GM21367 (cell line): ENCODE results near the gene SRSF10.
A peak's percentile ranks its signal among the peaks of the same experiment; 100 is the strongest.
"Not testable (repeated sequence)": the region's sequence is repeated elsewhere in the genome, so short reads cannot be mapped to it uniquely, and the experiment has no call there.

ENCODE experiments used
- ATAC-seq: cut with Tn5 transposase; IDR thresholded peaks from one replicate; pipeline ENCODE4 v1.9.1; 2021; ENCODE audit not compliant: unreplicated experiment

Gene SRSF10

DNA sequence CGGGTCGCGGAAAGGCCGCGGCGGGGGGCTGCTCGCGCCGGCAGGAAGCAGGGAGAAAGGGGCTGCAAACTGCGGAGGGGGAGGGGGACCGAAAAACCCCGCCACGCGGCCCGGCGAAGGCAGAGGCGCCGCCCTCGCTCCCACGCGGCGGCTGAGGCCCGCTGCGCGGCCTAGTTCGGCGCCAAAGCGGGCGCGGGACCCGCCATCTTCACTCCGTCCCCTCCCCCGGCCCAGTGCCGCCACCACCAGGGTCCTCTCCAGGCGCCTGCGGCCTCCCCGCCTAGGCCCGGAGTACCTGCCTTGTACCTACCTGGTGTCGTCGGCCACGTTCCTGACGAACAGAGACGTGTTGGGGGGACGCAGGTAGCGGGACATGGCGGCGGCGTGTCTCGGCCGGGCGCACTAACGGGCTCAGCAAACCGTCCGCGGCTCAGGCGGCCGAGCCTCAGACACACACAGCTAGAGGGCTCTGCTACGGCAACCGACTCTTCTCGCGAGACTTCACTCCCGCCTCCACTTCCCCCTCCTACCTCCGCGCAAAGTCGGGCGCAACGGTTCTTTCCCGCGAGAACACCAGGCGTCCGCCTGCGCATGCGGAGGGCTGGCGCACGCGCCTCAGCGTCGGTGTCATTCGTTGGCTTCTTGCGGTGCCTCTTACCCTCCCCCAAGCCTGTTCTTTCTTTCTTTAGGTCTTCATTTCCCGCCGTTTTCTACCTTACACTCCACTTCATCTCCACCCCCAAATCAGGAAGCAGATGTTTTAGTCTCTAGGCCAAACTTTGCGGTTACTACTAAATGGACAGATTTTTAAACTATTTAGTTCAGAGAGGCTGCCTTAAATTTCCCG, at the start of gene SRSF10:
TSS of gene SRSF10 (minus strand) at position 447 of the 847 bp plus-strand sequence. CDS start at position 375, 72 bp downstream.
- ATAC-seq, result peak; percentile 89

DNA sequence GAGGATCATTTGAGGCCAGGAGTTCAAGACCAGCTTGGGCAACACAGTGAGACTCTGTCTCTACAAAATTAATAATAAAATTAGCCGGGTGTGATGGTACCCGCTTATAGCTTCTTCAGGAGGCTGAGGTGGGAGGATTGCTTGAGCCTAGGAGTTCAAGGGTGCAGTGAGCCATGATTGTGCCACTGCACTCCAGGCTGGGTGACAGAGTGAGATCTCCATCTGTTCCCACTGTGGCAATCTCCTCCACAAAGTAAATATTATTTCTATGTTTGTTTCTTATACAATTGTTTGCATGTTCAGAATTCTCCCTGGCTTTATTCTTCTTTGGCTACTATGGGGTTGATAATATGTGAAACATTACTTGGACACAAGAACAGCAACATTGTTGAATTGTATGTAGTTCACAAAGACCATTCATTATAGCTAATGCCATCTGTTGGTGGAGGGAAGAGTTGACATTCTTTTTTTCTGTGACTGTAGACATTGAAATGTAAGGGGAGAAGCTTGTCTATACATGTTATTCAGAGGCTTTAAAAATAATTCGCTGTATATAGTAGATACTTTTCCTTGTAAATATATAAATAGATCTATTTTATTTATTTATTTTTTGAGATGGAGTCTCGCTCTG, 47.8 kb upstream of the SRSF10 start:
- ATAC-seq, result no peak

DNA sequence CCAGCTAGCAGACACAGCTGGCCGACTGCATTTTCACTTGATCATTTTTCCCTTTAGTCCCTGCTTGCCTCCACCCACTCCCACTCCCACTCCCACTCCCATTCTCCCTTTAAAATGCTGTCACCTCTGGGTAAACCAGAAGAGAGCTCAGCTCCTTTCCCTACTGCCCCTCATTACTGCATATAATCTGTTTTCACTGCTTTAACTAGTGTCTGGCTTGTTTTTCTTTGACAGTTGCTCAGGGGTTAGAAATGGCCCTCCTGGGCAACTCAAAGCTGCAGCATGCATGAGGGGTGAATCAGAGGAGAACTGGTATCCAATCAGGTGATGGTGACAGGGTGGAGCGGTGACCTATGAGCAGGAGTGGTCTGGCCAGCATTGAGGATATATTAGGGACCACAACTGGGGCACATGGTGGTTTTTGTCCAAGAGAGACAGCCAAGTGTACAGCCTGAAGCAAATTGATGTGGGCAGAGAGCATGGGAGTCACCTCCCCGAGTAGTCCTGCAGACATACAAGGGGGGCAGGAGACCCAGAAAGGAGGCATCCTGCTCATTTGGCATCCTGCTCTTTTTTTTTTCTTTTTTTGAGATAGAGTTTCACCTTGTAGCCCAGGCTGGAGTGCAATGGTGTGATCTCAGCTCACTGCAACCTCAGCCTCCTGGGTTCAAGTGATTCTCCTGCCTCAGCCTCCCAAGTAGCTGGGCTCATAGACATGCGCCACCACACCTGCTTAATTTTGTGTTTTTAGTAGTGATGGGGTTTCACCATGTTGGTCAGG, 42.6 kb upstream of the SRSF10 start:
- no peak for ATAC-seq

DNA sequence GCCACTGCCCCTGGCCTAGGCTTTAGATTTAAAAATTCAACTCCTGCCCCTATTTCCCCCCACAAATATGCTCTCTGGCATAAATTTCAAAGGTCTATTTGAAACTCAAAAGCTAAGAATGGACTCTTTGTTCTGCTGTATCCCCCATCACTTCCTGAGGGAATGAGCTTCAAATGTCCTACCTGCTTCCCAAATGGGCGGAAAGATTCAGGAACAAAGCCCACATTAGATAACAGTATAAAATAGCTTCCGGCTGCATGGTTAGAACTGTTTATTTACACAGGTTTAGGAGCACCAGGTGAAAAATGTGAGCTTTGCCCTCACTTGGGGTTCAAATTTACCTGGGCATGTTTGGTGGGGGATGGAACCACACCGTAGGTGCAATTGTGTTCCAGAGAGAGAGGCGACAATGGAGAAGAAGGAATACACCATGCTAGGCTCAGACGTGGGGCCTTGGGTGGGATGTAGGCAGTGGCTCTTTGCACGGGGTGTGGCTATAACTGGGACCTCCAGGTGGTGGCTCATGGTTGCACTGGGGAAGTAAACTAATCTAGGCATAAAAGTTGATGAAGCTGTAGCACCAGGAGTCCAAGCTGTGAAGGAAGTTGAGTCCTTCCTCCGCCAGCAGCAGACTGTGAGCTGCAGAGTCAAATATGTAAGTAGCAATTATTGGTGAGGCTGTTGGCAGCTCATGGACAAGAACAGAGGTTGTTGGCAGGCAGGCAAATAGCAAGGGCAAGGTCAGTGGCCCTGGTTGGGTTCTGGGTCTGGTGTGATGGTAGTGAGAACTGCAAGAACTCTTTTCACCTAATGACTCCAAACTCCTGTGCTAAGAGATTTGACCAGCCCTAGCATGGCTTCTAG, 41.5 kb upstream of the SRSF10 start:
- no peak for ATAC-seq

DNA sequence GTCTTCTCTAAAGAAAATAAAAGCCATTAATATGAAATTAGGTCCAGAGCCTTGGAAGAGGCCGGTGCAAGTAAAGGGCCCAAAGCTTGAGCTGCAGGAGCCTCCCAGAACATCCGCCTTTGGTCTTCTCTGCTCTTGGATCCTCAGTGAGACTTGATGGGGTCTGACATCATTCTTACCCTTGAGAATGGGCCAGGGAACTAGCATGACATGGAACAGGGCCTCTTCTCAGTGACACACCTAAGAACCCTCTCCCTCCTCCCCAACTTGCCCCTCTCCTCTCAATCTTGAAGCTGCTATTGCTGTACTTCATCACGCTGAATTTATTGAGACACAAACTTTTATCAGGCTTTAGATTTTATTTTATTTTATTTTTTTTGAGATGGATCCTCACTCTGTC, 40.3 kb upstream of the SRSF10 start:
- ATAC-seq, result no peak

DNA sequence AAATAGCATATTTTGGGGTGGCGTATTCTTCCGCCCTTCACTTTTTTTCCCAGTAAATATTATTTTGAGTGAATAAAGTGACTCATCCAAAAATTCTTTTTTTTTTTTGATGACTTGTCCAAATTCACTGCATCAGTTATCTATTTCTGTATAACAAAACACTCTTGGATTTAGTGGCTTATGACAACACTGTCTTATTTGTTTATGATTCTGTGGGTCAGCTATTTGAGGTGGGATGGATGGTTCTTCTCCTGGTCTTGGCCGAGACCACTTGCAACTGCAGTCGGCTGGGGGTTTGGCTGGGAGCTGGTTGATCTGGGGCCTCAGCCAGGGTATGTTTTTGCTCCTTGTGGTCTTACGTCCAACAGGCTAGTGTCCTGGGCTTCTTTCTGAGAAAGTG, 39.9 kb upstream of the SRSF10 start:
- no peak for ATAC-seq

DNA sequence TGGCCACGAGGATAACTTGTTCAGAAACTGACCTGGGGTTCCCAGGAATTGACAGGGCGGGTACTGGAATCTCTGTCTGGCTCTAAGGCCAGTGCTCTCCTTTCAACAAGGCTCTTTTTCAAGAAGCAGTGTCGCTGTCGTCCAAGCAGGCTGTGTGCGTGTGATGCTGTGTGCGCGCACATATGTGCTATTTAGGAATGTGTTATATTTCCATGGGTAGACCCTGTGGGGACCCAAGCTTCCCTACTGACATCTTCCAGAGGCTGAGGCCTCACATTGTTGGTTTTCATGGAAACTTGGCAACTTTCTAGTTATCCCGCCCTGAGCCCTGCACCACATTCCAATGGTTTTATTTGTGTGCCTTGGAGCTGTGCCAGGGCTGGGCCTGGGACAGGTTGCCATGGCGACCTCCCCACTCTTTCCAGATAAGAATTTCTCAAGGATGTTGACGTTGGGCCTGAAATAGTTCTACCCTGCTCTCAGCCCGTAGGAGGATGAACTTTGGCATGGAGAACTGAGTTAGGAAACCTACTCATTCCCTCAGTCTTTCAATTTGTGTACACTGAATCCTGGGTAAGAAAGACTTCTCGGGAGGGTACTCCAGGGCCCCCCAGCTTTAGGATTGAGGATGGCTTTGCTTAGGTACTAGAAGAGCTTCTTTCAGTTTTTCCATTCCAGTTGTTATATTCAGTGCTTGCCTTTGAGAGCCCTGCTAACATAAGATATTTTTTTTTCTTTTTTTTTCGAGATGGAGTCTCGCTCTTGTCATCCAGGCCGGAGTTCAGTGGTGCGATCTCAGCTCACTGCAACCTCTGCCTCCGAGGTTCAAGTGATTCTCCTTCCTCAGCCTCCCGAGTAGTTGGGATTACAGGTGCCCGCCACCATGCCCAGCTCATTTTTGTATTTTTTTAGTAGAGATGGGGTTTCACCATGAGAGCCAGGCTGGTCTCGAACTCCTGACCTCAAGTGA, 38.8 kb upstream of the SRSF10 start:
- no peak for ATAC-seq

DNA sequence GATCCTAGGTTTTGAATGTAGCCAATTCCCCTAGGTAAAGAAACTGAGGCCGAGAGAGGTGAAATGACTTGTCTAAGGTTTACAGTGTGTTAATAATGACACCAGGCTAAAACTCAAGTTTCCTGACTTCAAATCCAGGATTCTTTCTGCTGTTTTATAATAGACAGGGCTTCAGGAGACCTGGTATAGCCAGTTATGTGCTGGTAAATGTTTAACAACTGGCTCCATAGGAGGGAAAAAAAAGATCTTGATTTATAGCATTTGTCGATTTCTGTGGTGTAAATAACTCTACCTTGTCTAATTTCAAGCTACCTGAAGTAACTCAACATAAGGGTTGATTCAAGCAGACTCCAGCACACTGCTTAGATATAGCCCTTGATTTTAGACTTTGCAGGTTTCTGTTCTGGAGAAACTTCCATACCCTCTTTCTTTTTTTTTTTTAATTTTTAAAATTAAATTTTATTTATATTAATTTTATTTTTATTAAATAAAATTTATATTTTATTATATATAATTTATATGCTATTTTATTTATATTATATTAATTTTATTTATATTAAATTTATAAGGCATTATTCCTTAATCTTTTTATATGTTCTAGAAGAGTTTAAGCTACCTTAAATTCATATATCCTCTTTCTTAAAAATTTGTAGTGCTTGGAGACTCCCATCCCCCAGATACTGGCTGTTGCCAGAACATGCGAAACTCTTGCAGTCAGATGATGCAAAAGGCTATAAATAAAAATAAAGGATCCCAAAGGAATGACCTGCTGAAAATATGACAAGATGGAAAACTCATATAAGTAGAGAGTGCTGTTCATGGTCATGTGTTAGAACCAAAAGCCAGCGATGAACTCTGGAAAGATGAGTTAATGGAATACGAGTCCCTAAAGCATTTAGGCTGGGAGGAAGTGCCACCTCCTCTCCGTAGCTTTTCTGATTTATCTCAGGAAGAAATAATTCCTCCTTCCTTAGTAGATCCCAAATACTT, 35.4 kb upstream of the SRSF10 start:
- no peak for ATAC-seq

DNA sequence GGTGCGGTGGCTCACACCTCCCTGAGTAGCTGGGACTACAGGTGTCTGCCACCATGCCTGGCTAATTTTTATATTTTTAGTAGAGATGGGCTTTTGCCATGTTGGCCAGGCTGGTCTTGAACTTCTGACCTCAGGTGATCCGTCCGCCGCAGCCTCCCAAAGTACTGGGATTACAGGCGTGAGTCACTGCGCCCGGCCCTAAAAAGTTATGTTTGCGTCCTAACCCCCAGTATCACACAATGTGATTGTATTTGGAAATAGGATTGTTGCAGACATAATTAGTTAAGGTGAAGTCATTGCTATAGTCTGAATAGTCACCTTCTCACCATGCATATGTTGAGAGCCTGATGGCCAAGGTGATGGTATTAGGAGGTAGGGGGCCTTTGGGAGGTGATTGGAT, 32.8 kb upstream of the SRSF10 start:
- not testable (repeated sequence) for ATAC-seq

DNA sequence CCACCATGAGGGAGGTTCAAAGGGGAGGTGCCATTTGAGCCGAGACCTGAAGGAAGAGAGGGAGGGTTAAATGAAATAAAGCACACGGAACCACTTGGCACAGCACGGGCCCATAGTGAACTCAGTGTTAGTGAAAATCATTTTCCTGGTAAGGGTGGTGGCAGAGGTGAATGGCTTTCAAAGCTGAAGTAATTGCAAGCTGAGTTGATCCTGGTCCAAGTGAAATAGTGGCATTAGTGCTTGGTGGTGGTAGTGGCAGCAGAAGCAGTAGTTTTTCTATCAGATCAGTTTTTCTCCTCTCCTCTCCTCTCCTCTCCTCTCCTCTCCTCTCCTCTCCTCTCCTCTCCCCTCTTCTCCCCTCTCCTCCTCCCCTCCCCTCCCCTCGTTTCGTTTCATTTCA, 30.5 kb upstream of the SRSF10 start:
- no peak for ATAC-seq

DNA sequence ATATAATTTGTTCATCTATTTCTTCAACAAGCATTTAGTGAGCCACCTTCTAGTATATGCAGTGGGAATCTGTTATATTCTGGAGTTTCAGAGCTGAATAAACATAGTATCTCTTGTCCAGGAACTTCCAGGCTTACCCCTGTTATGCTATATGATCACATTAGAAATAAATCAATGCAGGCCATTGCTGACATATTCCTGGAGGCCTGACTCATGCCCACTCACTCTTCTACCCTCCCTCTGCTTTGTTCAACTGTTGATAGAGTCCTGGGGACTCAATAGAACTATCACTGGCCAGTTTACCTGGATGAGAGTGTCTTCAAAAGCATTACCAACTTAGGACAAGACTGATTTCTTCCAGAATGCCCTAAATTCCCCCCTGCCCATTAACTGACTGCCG, 29.3 kb upstream of the SRSF10 start:
- ATAC-seq, result no peak

DNA sequence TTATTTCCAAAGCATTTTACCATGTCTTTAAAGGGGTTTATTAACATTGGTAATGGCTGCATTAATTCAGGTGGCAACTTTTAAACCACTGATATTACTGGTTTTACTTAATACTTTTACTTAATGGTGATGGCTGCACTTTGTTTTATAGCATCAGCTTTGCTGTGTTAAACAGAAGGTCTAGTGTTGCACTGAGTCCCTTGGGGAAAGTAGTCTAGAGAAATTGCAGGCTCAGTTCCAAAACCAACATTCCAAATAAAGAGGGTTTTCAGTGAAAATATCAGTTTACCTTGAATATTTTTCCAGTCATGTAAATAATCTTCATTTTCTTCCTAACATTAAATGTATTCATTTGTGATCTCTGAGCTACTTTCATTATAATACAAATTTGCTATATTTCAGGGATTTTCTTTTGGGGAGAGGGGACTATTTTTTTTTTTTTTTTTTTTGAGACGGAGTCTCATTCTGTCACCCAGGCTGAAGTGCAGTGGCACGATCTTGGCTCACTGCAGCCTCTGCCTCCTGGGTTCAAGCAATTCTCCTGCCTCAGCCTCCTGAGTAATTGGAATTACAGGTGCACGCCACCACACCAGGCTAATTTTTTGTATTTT, 28.6 kb upstream of the SRSF10 start:
- not testable (repeated sequence) for ATAC-seq

DNA sequence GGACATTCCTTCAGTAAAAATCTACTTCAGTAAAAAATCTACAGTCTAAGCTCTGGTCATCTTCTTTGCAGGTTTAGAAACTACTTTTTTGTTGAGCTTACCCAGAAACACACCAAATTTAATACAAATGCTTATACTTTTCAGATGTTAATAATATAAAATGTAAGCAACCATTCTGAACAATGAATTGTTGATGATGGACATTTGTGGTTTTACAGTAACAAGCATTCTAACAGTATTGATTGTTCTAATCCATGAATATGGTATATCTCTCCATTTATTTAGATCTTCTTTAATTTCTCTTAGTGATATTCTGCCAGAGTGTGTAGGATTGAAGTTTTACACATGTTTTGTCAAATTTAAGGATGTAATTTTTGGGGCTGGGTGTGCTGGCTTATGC, 27.0 kb upstream of the SRSF10 start:
- no peak for ATAC-seq

DNA sequence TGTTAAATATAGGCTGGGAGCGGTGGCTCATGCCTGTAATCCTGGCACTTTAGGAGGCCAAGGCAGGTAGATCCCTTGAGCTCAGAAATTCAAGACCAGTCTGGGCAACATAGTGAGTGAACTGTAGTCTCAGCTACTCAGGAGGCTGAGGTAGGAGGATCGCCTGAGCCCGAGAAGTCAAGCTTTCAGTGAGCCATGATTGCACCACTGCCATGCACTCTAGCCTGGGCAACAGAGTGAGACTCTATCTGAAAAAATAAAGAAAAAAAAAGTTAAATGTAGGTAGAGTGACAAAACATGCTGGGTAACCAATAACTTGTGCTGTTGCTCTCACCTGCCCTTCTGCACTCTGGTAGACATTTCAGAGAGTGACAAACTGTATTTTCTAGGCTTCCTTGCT, 25.0 kb upstream of the SRSF10 start:
- no peak for ATAC-seq

DNA sequence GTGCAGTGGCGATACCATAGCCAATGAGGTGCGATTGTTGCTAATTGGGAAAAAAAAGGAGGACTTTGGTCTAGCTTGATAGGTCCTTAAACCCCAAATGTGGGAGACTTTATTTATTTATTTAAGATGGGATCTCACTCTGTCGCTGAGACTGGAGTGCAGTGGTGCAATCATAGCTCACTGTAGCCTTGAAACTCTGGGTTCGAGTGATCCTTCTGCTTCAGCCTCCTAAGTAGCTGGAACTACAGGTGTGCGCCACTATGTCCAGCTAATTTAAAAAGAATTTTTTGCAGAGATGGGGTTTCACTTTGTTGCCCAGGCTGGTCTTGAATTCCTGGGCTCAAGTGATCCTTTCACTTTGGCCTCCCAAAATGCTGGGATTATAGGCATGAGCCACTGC, 24.0 kb upstream of the SRSF10 start:
- ATAC-seq, result no peak

DNA sequence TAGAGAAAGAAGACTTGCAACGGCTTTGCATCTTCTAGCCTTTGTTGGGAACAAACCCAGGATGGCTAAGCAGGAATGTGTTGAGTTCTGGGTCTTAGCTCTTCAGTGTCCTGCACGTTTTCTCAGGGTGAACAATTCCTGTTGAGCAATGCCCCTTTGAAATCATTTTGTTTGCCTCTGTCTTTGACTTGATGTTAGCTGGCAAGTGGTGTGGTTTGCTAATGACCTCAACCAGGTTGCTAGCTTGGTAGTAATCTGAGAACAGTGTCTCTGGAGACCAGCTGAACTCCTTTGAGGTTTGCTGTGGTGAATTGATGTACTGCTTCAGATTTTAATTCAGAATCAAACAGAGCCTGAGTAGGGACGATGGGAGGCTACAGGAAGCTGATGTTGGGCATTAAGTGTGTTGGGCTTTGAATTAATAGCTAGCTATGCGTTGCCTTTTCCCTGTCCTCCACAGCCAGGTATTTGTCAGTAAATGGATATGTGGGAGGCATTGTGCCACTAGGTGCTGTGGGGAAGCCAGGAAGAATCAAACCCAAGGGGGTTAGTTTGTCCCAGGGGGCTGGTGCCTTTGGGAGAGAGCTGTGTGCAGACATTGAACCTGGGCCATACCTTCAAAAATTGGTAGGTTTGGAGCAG, 23.3 kb upstream of the SRSF10 start:
- ATAC-seq, result no peak

DNA sequence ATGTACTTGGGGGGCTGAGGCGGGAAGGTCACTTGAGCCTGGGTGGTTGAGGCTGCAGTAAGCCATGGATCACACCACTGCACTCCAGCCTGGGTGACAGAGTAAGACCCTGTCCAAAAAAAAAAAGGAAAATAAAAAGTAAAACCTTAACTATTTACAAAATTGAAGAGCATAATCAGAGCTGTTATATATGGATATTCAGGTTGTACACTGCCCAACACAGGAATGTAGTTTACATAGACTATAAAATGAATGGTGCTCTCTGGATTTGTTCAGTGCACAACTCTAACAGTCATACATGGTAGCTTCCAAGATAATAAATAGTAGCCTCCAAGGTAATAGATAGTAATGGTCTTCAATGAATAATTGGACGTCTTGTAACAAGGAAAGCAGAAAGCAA, 22.6 kb upstream of the SRSF10 start:
- no peak for ATAC-seq
